Measurements from ENCODE around the gene RSPRY1.

RSPRY1 gene

DNA sequence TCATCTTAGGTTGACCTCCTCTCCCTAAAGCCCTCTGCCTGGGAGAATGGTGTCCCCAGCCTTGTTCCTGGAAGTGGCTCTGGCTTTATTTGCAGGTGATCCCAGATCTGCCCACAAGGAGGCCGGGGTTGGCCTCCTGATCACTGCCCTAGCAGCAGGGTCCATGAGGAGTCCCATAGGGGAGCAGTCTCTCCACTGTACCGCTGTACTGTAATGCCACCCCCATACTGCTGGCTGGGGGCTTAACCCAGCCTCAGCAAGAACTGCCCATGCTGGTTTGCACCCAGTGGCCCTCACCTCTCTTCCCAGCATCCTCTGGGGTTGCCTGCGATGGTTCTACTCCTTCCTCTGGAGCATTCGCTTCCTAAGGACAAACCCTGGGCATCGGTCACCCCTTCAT lies 39.4 kb upstream of the RSPRY1 start:
- TF ChIP-seq, protein P1, sequence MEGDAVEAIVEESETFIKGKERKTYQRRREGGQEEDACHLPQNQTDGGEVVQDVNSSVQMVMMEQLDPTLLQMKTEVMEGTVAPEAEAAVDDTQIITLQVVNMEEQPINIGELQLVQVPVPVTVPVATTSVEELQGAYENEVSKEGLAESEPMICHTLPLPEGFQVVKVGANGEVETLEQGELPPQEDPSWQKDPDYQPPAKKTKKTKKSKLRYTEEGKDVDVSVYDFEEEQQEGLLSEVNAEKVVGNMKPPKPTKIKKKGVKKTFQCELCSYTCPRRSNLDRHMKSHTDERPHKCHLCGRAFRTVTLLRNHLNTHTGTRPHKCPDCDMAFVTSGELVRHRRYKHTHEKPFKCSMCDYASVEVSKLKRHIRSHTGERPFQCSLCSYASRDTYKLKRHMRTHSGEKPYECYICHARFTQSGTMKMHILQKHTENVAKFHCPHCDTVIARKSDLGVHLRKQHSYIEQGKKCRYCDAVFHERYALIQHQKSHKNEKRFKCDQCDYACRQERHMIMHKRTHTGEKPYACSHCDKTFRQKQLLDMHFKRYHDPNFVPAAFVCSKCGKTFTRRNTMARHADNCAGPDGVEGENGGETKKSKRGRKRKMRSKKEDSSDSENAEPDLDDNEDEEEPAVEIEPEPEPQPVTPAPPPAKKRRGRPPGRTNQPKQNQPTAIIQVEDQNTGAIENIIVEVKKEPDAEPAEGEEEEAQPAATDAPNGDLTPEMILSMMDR (IDR thresholded peaks at IDR 0.05; ENCODE audit: extremely low read depth, insufficient read depth, missing control alignments) = no peak
- no peak for DNase-seq (ENCODE audit: low spot score)
- in situ Hi-C loops (cut with MboI; ENCODE audit: low pct_unique_long_range_greater_than_20kb, low sequenced_read_pairs, unreplicated experiment) = no loop called here

DNA sequence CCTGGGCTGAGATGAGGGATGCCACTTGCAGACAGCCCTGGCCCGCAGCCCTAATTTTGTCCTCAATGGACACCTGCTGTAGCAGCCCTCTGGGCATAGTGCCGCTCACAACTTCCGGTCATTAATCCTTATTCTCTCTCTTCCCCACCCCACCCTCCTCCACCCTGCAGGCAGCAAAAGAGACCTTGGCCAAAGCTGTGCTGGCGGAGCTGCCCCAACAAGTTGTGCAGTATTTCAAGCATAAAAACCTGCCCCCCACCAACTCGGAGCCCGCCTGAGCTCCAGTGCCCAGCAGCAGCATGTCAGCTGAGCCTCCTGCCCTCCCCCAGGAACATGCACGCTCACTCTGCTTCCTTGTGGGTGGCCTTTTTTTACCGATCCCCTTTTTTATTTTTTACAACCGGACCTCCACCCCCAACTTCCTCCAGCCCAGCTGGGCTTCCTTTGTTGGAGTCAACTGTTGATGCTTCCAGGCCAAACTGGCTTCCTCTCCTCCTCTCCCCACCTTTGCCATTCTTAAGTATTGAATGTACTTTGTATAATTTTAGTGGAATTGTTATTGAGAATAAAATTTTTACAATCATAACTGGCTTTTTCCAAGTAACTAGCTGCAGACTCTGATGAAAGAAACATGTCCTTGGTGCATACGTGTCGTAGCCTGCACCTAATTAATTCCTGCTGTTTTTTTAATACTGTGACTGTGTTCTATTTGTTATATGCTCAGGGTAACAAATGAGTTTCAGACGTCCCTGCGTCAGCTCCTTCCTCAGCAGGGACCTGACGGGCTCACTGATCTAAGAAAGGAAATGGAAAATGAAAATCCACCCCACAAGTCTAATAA lies 38.5 kb upstream of the RSPRY1 start:
- DNase-seq (ENCODE audit: low spot score) = no peak
- in situ Hi-C loops (cut with MboI; ENCODE audit: low pct_unique_long_range_greater_than_20kb, low sequenced_read_pairs, unreplicated experiment) = no loop called here
- TF ChIP-seq, protein P1 (IDR thresholded peaks at IDR 0.05; ENCODE audit: extremely low read depth, insufficient read depth, missing control alignments) = no peak

DNA sequence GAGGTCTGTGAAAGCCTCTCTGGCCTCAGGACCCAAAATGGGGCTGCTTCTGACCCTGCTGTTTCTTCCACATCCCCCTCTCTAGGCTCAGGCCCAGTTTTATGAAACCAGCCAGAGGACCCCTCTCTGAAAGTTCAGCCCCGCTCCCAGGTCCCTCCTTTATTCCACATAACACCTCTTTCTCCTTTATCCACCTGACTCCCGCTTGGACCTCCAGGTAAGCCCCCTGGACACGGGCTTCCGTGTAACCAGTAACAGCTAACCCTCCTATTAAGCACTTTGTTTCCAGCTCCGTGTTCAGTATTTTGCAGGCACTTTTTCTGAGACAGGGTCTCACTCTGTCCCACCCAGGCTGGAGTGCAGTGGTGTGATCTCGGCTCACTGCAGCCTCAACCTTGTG lies 37.6 kb upstream of the RSPRY1 start:
- DNase-seq (ENCODE audit: low spot score) = no peak
- in situ Hi-C loops (cut with MboI; ENCODE audit: low pct_unique_long_range_greater_than_20kb, low sequenced_read_pairs, unreplicated experiment) = no loop called here
- TF ChIP-seq, protein P1 (IDR thresholded peaks at IDR 0.05; ENCODE audit: extremely low read depth, insufficient read depth, missing control alignments) = no peak

DNA sequence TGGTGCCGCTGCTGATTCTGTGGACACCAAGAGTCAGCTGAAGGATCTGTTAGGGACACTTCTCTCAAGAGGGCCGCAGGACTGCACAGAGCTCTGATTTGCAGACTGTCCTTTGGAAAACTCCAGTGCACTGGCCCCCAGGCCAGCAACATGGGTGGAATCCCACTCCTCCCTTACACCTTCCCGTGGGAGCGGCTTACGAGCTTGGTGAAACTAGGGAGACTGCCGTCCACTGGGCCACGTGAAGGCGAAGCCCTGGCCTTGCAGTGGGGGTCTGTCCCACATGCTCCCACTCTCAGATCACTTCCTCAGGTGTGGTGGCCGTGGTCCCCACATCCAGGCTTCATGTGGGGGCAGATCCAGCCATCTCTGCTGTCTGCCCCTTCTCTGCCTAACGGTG lies 36.7 kb upstream of the RSPRY1 start:
- in situ Hi-C loops (cut with MboI; ENCODE audit: low pct_unique_long_range_greater_than_20kb, low sequenced_read_pairs, unreplicated experiment) = no loop called here
- TF ChIP-seq, protein P1 (IDR thresholded peaks at IDR 0.05; ENCODE audit: extremely low read depth, insufficient read depth, missing control alignments) = no peak
- no peak for DNase-seq (ENCODE audit: low spot score)

DNA sequence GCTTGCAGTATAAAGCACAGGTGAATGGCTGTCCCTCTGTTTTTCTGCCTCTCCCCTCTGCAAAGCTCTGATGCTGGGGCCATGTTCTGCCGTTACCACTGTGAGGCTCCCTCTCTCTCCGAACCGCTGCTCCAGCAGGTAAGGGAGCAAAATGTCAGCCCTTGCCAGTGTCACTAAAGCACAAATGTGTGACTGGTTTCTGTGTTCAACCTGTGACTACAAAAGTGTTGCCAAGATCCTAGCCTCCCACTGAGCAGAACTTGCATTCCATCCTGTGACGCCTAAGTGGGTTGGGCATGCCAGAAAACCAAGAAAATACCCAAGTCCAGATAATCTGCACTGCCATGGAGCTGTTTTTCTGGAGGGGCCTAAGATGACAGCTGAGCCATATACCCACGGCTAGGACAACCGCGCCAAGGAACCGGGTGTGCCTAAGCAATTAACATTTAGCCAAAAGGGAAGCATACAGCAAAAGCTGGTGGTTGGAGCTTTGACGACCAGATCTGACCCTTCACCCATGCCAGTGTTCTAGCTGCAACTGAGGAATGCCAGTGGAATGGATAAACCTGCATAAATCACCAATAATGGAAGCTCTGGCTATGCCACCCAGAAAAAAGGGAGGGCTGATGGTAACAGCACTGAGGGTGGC lies 35.3 kb upstream of the RSPRY1 start:
- in situ Hi-C loops (cut with MboI; ENCODE audit: low pct_unique_long_range_greater_than_20kb, low sequenced_read_pairs, unreplicated experiment) = no loop called here
- TF ChIP-seq, protein P1 (IDR thresholded peaks at IDR 0.05; ENCODE audit: extremely low read depth, insufficient read depth, missing control alignments) = no peak
- no peak for DNase-seq (ENCODE audit: low spot score)

DNA sequence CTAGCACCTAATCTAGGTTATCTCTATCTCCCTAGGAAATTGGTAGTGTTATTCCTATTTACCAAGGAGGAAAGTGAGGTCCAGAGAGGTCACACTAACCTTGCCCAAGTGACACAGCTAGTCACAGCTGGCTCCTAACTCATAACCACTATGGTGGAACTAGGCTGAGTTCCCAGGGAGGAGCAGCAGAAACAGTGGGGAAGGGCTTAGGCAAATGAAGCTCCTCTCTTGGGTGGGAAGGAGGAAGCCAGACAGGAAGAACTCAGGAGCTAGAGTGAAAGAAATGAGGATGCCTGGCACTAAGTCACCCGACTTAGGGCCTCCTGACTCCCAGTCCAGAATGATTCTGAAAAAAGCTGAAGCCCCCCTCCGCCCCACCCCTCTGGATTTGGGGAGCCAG lies 34.8 kb upstream of the RSPRY1 start:
- DNase-seq (ENCODE audit: low spot score) = no peak
- TF ChIP-seq, protein P1 (IDR thresholded peaks at IDR 0.05; ENCODE audit: extremely low read depth, insufficient read depth, missing control alignments) = no peak
- in situ Hi-C loops (cut with MboI; ENCODE audit: low pct_unique_long_range_greater_than_20kb, low sequenced_read_pairs, unreplicated experiment) = no loop called here
